Coronary artery (tissue), 2 donors: ENCODE data around the gene DISP3.

Experiments
- DNase-seq: peaks from one replicate; pipeline ENCODE4 v3.0.0-alpha.2; 2017; ENCODE audit warnings: low spot score
- H3K27ac ChIP-seq, 2 donors: fragments of 200-600 bp; sonication (generic); one replicate each; pipeline ENCODE4 v1.5.1; 2016 to 2019
- H3K4me3 ChIP-seq: fragments of 200-600 bp; sonication (generic); 2 replicates; pipeline ENCODE4 v1.5.1; 2016; ENCODE audit warnings: mild to moderate bottlenecking, moderate library complexity
- CTCF ChIP-seq: fragments of 200-600 bp; sonication (generic); IDR thresholded peaks from one replicate; pipeline ENCODE4 v1.5.1; 2019; ENCODE audit warnings: antibody characterized with exemption

Gene DISP3

GRCh38 chr1:11494771-11495170, 15.8 kb downstream of the DISP3 start:
- TF ChIP-seq CTCF = no peak
- DNase-seq = no peak

GRCh38 chr1:11495579-11495978, 16.6 kb downstream of the DISP3 start:
- no peak for DNase-seq
- Histone ChIP-seq H3K27ac (no peak overlapping the region), H3K4me3 (no peak overlapping the region)
- no peak for TF ChIP-seq CTCF

More at GRCh38 chr1:11494771-11495170, 15.8 kb downstream of the DISP3 start:
- Histone ChIP-seq H3K27ac (no peak overlapping the region), H3K4me3 (no peak overlapping the region)

- no peak overlapping the region for H3K4me3 ChIP-seq
- no peak overlapping the region for H3K27ac ChIP-seq
- DNase-seq = no peak
- TF ChIP-seq CTCF = no peak
Measured at GRCh38 chr1:11496551-11497080, 17.7 kb downstream of the DISP3 start.

- no peak for DNase-seq
- no peak overlapping the region for H3K27ac ChIP-seq
- no peak overlapping the region for H3K4me3 ChIP-seq
- no peak for TF ChIP-seq CTCF
Measured at GRCh38 chr1:11498956-11499594, 20.1 kb downstream of the DISP3 start.

GRCh38 chr1:11499601-11500331, 20.8 kb downstream of the DISP3 start:
- no peak overlapping the region for H3K4me3 ChIP-seq
- no peak for DNase-seq
- no peak overlapping the region for H3K27ac ChIP-seq
- TF ChIP-seq CTCF = no peak

- no peak for TF ChIP-seq CTCF
- DNase-seq = no peak
- Histone ChIP-seq H3K27ac (no peak overlapping the region), H3K4me3 (no peak overlapping the region)
Measured at GRCh38 chr1:11500881-11501280, 21.9 kb downstream of the DISP3 start.

GRCh38 chr1:11501491-11501897, 22.5 kb downstream of the DISP3 start:
- no peak for DNase-seq
- no peak for TF ChIP-seq CTCF
- no peak overlapping the region for H3K27ac ChIP-seq
- H3K4me3 ChIP-seq = peak overlapping the region; percentile 28
